Hepatocyte (in vitro differentiated cells): ENCODE measurements around the gene LRRC36.

Experiments used
- CTCF ChIP-seq: fragments of 200-600 bp; sonication (generic); IDR thresholded peaks from 2 replicates; pipeline ENCODE4 v1.5.1; 2016; ENCODE audit warnings: antibody characterized with exemption, mild to moderate bottlenecking; ENCODE audit not compliant: poor library complexity
- EZH2 ChIP-seq: fragments of 200-600 bp; sonication (generic); IDR thresholded peaks from 2 replicates; pipeline ENCODE4 v1.6.1; 2016; ENCODE audit warnings: antibody characterized with exemption, mild to moderate bottlenecking, borderline replicate concordance

GRCh38 chr16:67413978-67414911 is 87.6 kb downstream of the LRRC36 start:
- no peak for TF ChIP-seq CTCF
- no peak for TF ChIP-seq EZH2
